ENCODE data around the gene WDR59. TPM values are rescaled to one million over a fixed set of nuclear protein-coding genes. Genes with fewer than 3 reads are reported as not detected.

The WDR59 gene
- total RNA-seq, 2 experiments from 2014 or later = 26.3 to 80.3 TPM

GRCh38 chr16:74830648-74831047, 154.3 kb downstream of the WDR59 start:
- DNase-seq (ENCODE audit: low spot score) = no peak
- no peaks in the 10 kb centered on the region for H3K9me3 ChIP-seq (ENCODE audit: low read length)
- ChIA-PET CTCF (ENCODE audit: unreplicated experiment) (no interaction called here), POLR2A (interaction anchor here (0.5 kb wide), 1 partner anchor 294 kb away, joined by 4 read pairs; no protein-coding TSS in a partner anchor)
- no peaks in the 10 kb centered on the region for H3K36me3 ChIP-seq (ENCODE audit: insufficient read depth, low read length)
- intact Hi-C loops (cut with micrococcal nuclease; ENCODE audit: unreplicated experiment) = no loop called here
- no peaks in the 10 kb centered on the region for H3K9me2 ChIP-seq (ENCODE audit: insufficient read depth, low read length)
- no peaks in the 10 kb centered on the region for H3K79me2 ChIP-seq (ENCODE audit: insufficient read depth, low read depth, low read length)
- BruUV-seq (replicated peaks) = no TSS peak
- TF ChIP-seq CTCF (conservative IDR thresholded peaks at IDR 0.05; ENCODE audit: low read length) (no peak), EZH2phosphoT487 (IDR thresholded peaks at IDR 0.05; ENCODE audit: borderline replicate concordance, low read depth, low read length) (no peak)
- no peak overlapping the region for H2AFZ ChIP-seq (ENCODE audit: low read length)
- H3K27ac ChIP-seq (ENCODE audit: low read depth, low read length, poor library complexity, severe bottlenecking) = no peak overlapping the region
- H3K4me1 ChIP-seq (ENCODE audit: insufficient read depth, low read length, poor library complexity, severe bottlenecking) = no peaks in the 10 kb centered on the region
- no peak overlapping the region for H3K4me2 ChIP-seq (ENCODE audit: low read length)
- H3K4me3 ChIP-seq (ENCODE audit: low read depth, low read length, poor library complexity, severe bottlenecking) = no peak overlapping the region
- no peaks in the 10 kb centered on the region for H4K20me1 ChIP-seq (ENCODE audit: insufficient read depth, low read length)

- Histone ChIP-seq H4K20me1 (ENCODE audit: insufficient read depth, low read length) (no peaks in the 10 kb centered on the region), H2AFZ (ENCODE audit: low read length) (no peak overlapping the region), H3K4me1 (ENCODE audit: insufficient read depth, low read length, poor library complexity, severe bottlenecking) (no peaks in the 10 kb centered on the region), H3K4me2 (ENCODE audit: low read length) (no peak overlapping the region), H3K9me3 (ENCODE audit: low read length) (no peaks in the 10 kb centered on the region), H3K27ac (ENCODE audit: low read depth, low read length, poor library complexity, severe bottlenecking) (no peak overlapping the region), H3K36me3 (ENCODE audit: insufficient read depth, low read length) (no peaks in the 10 kb centered on the region), H3K4me3 (ENCODE audit: low read depth, low read length, poor library complexity, severe bottlenecking) (no peak overlapping the region), H3K9me2 (ENCODE audit: insufficient read depth, low read length) (no peaks in the 10 kb centered on the region), H3K79me2 (ENCODE audit: insufficient read depth, low read depth, low read length) (no peaks in the 10 kb centered on the region)
- CTCF ChIA-PET (ENCODE audit: unreplicated experiment) = interaction anchor here (0.6 kb wide), 1 partner anchor 9 kb away, joined by 3 read pairs; no protein-coding TSS in a partner anchor
- intact Hi-C loops (cut with micrococcal nuclease; ENCODE audit: unreplicated experiment) = no loop called here
- POLR2A ChIA-PET = no interaction called here
- TF ChIP-seq CTCF (conservative IDR thresholded peaks at IDR 0.05; ENCODE audit: low read length) = no peak
- TF ChIP-seq EZH2phosphoT487 (IDR thresholded peaks at IDR 0.05; ENCODE audit: borderline replicate concordance, low read depth, low read length) = no peak
- DNase-seq (ENCODE audit: low spot score) = no peak
- BruUV-seq (replicated peaks) = no TSS peak
Observed at GRCh38 chr16:74829637-74830036, 155.3 kb downstream of the WDR59 start.

GRCh38 chr16:74825941-74826340, 159.0 kb downstream of the WDR59 start:
- Histone ChIP-seq H4K20me1 (ENCODE audit: insufficient read depth, low read length) (no peaks in the 10 kb centered on the region), H3K9me3 (ENCODE audit: low read length) (no peaks in the 10 kb centered on the region), H3K4me2 (ENCODE audit: low read length) (no peak overlapping the region), H2AFZ (ENCODE audit: low read length) (no peak overlapping the region), H3K79me2 (ENCODE audit: insufficient read depth, low read depth, low read length) (no peaks in the 10 kb centered on the region), H3K4me3 (ENCODE audit: low read depth, low read length, poor library complexity, severe bottlenecking) (no peak overlapping the region), H3K4me1 (ENCODE audit: insufficient read depth, low read length, poor library complexity, severe bottlenecking) (no peaks in the 10 kb centered on the region), H3K27ac (ENCODE audit: low read depth, low read length, poor library complexity, severe bottlenecking) (no peak overlapping the region), H3K9me2 (ENCODE audit: insufficient read depth, low read length) (no peaks in the 10 kb centered on the region), H3K36me3 (ENCODE audit: insufficient read depth, low read length) (no peaks in the 10 kb centered on the region)
- no peak for DNase-seq (ENCODE audit: low spot score)
- TF ChIP-seq CTCF (conservative IDR thresholded peaks at IDR 0.05; ENCODE audit: low read length) (no peak), EZH2phosphoT487 (IDR thresholded peaks at IDR 0.05; ENCODE audit: borderline replicate concordance, low read depth, low read length) (no peak)
- ChIA-PET CTCF (ENCODE audit: unreplicated experiment) (no interaction called here), POLR2A (interaction anchor here (0.6 to 0.7 kb wide), 2 partner anchors 11 to 21 kb away, joined by 5 to 8 read pairs; no protein-coding TSS in a partner anchor)
- no TSS peak for BruUV-seq (replicated peaks)
- intact Hi-C loops (cut with micrococcal nuclease; ENCODE audit: unreplicated experiment) = no loop called here
